Measurements from ENCODE around the gene PTCD1. TPM values are rescaled to one million over a fixed set of nuclear protein-coding genes. Genes with fewer than 3 reads are reported as not detected.

PTCD1 gene
- total and polyA plus RNA-seq, 9 of the 15 experiments (the other 6 are each of a cell fraction or from before 2014, with no cell fraction given), result 0.46 to 17.1 (median 6.2) TPM

GRCh38 chr7:99369767-99370391 lies 68.7 kb downstream of the PTCD1 start (continued):
- TF ChIP-seq, protein P1, sequence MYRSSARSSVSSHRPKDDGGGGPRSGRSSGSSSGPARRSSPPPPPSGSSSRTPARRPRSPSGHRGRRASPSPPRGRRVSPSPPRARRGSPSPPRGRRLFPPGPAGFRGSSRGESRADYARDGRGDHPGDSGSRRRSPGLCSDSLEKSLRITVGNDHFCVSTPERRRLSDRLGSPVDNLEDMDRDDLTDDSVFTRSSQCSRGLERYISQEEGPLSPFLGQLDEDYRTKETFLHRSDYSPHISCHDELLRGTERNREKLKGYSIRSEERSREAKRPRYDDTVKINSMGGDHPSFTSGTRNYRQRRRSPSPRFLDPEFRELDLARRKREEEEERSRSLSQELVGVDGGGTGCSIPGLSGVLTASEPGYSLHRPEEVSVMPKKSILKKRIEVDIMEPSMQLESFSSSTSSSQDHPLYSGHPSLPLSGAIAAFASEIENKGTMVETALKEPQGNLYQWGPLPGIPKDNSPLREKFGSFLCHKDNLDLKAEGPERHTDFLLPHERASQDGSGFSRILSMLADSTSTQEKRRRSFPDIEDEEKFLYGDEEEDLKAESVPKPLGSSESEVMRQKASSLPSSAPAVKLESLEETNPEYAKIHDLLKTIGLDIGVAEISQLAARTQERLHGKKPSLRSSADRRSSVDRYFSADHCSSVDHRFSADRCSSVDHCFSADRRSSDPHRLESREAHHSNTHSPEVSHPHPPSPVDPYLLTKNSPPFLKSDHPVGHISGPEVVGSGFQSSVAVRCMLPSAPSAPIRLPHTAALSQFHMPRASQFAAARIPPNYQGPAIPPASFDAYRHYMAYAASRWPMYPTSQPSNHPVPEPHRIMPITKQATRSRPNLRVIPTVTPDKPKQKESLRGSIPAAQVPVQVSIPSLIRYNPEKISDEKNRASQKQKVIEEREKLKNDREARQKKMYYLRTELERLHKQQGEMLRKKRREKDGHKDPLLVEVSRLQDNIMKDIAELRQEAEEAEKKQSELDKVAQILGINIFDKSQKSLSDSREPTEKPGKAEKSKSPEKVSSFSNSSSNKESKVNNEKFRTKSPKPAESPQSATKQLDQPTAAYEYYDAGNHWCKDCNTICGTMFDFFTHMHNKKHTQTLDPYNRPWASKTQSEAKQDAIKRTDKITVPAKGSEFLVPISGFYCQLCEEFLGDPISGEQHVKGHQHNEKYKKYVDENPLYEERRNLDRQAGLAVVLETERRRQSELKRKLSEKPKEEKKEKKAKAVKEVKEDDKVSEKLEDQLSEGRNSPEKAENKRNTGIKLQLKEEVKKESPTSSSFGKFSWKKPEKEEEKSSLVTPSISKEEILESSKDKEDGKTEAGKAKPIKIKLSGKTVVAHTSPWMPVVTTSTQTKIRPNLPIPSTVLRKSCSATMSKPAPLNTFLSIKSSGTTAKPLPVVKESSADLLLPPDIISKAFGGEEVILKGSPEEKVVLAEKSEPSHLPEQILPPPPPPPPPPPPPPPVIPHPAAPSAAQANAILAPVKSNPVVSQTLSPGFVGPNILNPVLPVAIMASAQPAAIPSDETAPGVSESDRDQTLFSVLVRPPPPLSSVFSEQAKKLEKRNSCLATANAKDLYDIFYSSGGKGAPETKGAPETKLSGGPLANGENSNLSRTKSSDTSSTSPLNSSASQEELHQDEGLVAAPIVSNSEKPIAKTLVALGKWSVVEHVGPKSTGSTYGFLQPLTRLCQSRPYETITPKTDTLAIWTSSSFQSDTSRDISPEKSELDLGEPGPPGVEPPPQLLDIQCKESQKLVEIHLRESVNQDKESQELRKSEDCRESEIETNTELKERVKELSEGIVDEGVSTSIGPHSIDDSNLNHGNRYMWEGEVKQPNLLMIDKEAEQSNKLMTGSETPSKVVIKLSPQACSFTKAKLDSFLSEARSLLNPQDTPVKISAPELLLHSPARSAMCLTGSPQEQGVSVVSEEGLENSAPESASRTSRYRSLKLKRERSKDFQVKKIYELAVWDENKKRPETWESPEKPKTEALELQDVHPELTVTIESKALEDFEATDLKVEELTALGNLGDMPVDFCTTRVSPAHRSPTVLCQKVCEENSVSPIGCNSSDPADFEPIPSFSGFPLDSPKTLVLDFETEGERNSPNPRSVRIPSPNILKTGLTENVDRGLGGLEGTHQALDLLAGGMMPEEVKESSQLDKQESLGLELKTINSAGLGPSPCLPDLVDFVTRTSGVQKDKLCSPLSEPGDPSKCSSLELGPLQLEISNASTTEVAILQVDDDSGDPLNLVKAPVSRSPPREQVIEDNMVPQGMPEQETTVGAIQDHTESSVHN (IDR thresholded peaks at IDR 0.05; ENCODE audit: borderline replicate concordance in 1 of 2, low read depth in 1 of 2), result 0 out of 4 replicates have a peak, but pooled peaks of 1 of the 2 experiments have one; percentile 20
- TF ChIP-seq EP400 (IDR thresholded peaks at IDR 0.05) (peak; percentile 22; the same call in 1 of the 2 replicates), ADNP (tag; IDR thresholded peaks at IDR 0.05) (no peak), ZNF584 (CRISPR knock-in tag; IDR thresholded peaks at IDR 0.05; ENCODE audit: low read depth) (no peak), HOMEZ (CRISPR knock-in tag; IDR thresholded peaks at IDR 0.05) (no peak), ZNF57 (CRISPR knock-in tag; IDR thresholded peaks at IDR 0.05) (no peak), ZBTB1 (CRISPR knock-in tag; IDR thresholded peaks at IDR 0.05; ENCODE audit: borderline replicate concordance, low read depth) (no peak), BRD9 (IDR thresholded peaks at IDR 0.05; ENCODE audit: low read depth, partially characterized antibody) (peak; percentile 71), BMI1 (IDR thresholded peaks at IDR 0.05; ENCODE audit: low read length) (no peak), ZNF354B (CRISPR knock-in tag; IDR thresholded peaks at IDR 0.05) (no peak), ARNT (IDR thresholded peaks at IDR 0.05) (peak in 1 of 2 experiments; percentile 25; a peak in 1 of 4 replicates), ARID1B (IDR thresholded peaks at IDR 0.05) (peak; percentile 78), CHCHD3 (CRISPR knock-in tag; IDR thresholded peaks at IDR 0.05) (no peak)
- TF ChIP-seq, protein P2, sequence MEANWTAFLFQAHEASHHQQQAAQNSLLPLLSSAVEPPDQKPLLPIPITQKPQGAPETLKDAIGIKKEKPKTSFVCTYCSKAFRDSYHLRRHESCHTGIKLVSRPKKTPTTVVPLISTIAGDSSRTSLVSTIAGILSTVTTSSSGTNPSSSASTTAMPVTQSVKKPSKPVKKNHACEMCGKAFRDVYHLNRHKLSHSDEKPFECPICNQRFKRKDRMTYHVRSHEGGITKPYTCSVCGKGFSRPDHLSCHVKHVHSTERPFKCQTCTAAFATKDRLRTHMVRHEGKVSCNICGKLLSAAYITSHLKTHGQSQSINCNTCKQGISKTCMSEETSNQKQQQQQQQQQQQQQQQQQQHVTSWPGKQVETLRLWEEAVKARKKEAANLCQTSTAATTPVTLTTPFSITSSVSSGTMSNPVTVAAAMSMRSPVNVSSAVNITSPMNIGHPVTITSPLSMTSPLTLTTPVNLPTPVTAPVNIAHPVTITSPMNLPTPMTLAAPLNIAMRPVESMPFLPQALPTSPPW (CRISPR knock-in tag; IDR thresholded peaks at IDR 0.05), result peak; percentile 53; the same call in 1 of the 2 replicates
- TF ChIP-seq, protein P3, sequence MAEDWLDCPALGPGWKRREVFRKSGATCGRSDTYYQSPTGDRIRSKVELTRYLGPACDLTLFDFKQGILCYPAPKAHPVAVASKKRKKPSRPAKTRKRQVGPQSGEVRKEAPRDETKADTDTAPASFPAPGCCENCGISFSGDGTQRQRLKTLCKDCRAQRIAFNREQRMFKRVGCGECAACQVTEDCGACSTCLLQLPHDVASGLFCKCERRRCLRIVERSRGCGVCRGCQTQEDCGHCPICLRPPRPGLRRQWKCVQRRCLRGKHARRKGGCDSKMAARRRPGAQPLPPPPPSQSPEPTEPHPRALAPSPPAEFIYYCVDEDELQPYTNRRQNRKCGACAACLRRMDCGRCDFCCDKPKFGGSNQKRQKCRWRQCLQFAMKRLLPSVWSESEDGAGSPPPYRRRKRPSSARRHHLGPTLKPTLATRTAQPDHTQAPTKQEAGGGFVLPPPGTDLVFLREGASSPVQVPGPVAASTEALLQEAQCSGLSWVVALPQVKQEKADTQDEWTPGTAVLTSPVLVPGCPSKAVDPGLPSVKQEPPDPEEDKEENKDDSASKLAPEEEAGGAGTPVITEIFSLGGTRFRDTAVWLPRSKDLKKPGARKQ (CRISPR knock-in tag; IDR thresholded peaks at IDR 0.05), result no peak
